ENCODE measurements around the gene ARHGAP12. TPM values are rescaled to one million over a fixed set of nuclear protein-coding genes. Genes with fewer than 3 reads are reported as not detected.
A peak's percentile ranks its signal among the peaks of the same experiment; 100 is the strongest.

Gene ARHGAP12
- total and polyA plus RNA-seq, 10 donors, result 20.5 to 69.7 (median 46.9) TPM

- TF ChIP-seq POLR2AphosphoS5 (IDR thresholded peaks at IDR 0.05) (no peak), CTCF (IDR thresholded peaks at IDR 0.05 in 8 of 11, conservative IDR thresholded peaks at IDR 0.05 in 3 of 11) (no peak), POLR2A (IDR thresholded peaks at IDR 0.05) (no peak)
- intact Hi-C loops (cut with DNase I; ENCODE audit: low total_unique reads), result no loop called here
- Histone ChIP-seq H3K27ac (peak overlapping the region in 3 of 8 donors; percentile 54 to 66 (median 54)), H3K36me3 (no peaks in the 10 kb centered on the region), H3K9me3 (no peaks in the 10 kb centered on the region), H3K27me3 (replicated peaks in 1 of 7) (no peaks in the 10 kb centered on the region), H3K4me3 (no peak overlapping the region), H3K4me1 (peaks cover 11 to 81% (median 43%) of the 10 kb centered on the region in 6 donors)
- WGBS, 5 donors, result 93 to 100% (median 96%) methylated on average over 1 of the region's 1 CpG
- no peak for DNase-seq
Measured at GRCh38 chr10:31963589-31963980, 35.0 kb upstream of the ARHGAP12 start.

- Histone ChIP-seq H3K27me3 (replicated peaks in 1 of 7) (no peaks in the 10 kb centered on the region), H3K9me3 (no peaks in the 10 kb centered on the region), H3K36me3 (no peaks in the 10 kb centered on the region), H3K27ac (no peak overlapping the region), H3K4me3 (no peak overlapping the region), H3K4me1 (peaks cover 11 to 85% (median 45%) of the 10 kb centered on the region in 6 donors)
- TF ChIP-seq POLR2AphosphoS5 (IDR thresholded peaks at IDR 0.05) (no peak), POLR2A (IDR thresholded peaks at IDR 0.05) (no peak), CTCF (IDR thresholded peaks at IDR 0.05 in 8 of 11, conservative IDR thresholded peaks at IDR 0.05 in 3 of 11) (no peak)
- 85 to 100% (median 93%) methylated on average over 3 to 4 of the region's 4 CpGs for WGBS, 5 donors
- no peak for DNase-seq
- intact Hi-C loops (cut with DNase I; ENCODE audit: low total_unique reads), result no loop called here
Measured at GRCh38 chr10:31962826-31963588, 34.4 kb upstream of the ARHGAP12 start.

GRCh38 chr10:31961277-31962074 is 32.8 kb upstream of the ARHGAP12 start:
- TF ChIP-seq CTCF (IDR thresholded peaks at IDR 0.05 in 8 of 11, conservative IDR thresholded peaks at IDR 0.05 in 3 of 11) (no peak), POLR2A (IDR thresholded peaks at IDR 0.05) (no peak), POLR2AphosphoS5 (IDR thresholded peaks at IDR 0.05) (no peak)
- Histone ChIP-seq H3K9me3 (no peaks in the 10 kb centered on the region), H3K27ac (peak overlapping the region in 6 of 8 donors; percentile 17 to 76 (median 48)), H3K36me3 (no peaks in the 10 kb centered on the region), H3K27me3 (replicated peaks in 1 of 7) (no peaks in the 10 kb centered on the region), H3K4me1 (peaks cover 11 to 81% (median 46%) of the 10 kb centered on the region in 6 donors), H3K4me3 (no peak overlapping the region)
- no peak for DNase-seq
- 41 to 57% (median 46%) methylated on average over 8 of the region's 8 CpGs for WGBS, 5 donors
- intact Hi-C loops (cut with DNase I; ENCODE audit: low total_unique reads), result no loop called here

All from spleen (tissue), 11 donors.